Measurements from ENCODE around the gene ENOX1.
"Not testable (repeated sequence)": the region's sequence is repeated elsewhere in the genome, so short reads cannot be mapped to it uniquely, and the experiment has no call there.

The ENOX1 gene

GRCh38 chr13:43473437-43473836, 313.3 kb downstream of the ENOX1 start:
- no peak for DNase-seq

- DNase-seq = no peak
Measured at GRCh38 chr13:43472980-43473379, 313.8 kb downstream of the ENOX1 start.

DNA sequence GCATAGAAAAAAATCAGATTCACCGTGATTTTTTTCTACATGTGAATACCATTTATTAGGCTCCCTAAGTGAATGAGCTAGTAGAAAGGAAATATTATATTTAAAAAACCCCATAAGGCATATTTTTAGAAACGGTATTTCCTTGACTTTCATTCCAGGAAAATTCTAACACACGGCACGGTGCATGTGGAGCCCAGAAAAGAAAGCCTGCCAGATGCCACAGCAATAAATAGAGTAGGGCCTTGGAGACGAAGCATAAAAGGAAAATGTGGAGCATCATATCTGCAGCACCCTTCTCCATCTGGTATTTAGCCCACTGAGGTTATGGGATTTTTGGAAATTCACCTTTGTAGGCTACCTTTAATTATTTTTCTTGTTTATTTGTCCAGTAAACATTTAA, 314.4 kb downstream of the ENOX1 start:
- no peak for DNase-seq

DNA sequence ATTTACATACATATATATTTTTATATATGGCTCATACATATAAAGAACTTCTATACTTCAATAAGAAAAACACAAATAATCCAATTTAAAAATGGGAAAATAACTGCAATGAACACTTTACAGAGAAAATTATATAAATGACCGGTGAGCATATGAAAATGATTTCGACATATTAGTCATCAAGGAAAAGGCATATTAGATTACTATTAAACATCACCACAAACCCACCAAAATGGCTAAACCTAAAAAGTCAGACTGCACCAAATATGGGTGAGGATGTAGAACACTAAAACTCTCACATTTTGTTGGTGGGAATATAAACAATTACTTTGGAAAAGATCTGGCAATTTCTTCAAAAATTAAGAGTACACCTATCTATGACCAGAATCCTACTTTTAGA, 316.2 kb downstream of the ENOX1 start:
- no peak for DNase-seq

DNA sequence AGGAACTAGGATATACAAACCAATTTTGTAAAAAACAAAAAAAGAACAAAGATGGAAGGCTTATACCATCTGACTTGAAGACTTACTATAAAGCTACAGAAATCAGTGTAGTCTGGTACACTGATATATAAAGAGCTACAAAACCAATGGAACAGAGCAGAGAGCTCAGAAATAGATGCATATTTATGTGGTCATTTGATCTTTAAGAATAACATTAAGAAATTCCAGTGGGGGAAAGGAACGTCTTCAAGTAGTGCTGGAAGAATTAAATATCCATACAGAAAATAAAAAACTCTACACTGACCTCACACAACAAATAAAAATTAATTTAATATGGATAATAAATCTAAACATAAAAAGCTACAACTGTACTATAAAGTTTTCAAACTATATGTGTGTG, 317.0 kb downstream of the ENOX1 start:
- no peak for DNase-seq

DNA sequence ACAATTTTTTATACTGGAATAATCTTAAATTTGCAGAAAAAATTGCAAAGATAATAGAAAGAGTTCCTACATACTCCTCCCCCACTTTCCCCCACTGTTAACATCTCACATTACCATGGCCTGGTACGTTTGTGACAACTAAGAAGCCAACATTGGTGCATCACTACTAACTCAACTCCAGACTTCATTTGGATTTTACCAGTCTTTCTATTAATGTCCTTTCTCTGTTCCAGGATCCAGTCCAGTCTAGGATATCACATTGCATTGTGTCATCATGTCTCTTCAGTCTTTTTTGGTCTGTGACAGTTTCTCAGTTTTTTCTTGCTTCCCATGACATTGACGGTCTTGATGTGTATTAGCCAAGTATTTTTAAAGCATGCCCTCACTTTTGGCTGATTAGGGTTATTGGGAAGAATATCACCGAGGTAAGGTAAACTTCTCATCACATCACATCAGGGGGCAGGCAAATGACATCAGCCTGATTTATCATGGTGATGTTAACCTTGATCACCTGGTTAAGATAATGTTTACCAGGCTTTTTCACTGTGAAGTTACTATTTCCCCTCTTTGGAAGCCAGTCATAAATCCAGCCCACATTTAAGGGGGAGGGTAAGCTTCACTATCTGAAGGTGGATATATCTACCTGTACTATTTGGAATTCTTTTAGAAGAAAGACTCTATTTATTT, 322.1 kb downstream of the ENOX1 start:
- DNase-seq = no peak

DNA sequence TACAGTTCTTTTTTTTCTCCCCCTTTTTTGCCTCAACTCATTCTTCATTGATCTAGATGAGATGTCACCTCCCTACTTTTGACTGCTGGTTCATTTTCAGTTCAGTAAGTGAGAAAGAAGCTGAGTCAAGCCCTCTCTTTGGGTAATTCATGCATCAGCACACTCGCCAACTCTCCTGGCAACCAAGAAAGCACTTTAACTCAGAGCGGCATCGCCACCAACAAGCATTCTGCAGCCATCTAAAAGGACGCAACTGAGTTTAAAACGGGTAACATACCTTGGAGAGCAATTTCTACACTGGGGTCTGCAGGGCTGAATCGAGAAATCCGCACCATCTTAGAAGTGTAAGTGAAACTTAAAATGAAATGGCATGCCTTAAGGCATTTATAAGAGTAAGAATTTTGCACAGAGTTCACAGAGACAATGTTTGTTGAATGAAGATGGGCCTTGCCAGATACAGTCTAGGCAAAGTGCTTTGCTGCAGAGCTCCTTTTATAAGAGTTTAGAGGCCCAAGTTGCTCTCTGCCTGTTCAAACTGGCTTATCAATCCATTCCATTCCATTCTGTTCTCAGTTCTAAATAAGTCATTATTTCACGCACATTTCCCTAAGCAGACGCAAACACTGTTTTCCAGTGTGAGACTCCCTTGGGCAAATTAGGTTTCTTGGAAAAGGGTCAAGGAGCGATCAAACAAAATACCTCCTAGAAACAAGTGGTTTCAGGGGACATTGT, 338.0 kb downstream of the ENOX1 start:
- no peak for DNase-seq

- DNase-seq = no peak
Measured at GRCh38 chr13:43446126-43446525, 340.6 kb downstream of the ENOX1 start.

DNA sequence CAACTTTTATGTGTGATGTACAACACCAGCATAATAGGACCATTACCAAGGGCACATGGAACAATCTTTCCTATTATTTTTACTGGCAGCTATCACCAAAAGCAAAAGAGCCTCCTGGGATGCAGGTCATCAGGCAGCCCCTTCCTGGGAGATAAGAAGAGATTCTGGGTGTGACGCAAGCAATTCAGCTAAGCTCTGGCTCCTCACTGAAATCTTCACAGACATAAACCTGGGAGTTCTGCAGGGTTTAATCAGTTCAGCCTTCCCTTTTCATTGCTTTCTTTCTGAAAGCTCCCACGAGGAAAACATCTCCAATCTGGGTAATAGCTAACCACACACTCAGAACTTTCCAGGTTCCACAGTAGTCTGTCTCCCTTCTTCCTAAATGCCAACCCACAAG, 341.1 kb downstream of the ENOX1 start:
- DNase-seq = no peak

DNA sequence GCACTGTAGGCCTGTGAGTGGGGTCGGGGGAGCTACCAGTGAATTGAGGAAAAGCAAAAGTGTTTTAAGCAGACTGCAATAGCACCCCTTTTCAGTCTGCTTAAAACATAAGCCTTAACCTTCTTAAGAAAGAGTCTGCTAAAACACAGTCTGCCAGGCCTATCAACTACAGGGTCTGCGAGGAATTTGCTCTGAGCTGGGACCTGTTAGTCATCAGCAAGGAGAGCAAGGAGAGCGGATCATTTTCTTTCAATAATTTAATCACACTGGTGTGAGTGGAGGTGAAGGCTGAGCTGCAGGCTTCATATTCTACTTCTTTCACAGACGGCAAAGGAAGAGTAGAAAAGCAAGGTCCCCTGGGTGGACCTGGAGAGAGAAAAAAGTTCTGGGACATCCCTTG, 342.7 kb downstream of the ENOX1 start:
- no peak for DNase-seq

- DNase-seq = no peak
Measured at GRCh38 chr13:43441899-43442499, 344.8 kb downstream of the ENOX1 start.

DNA sequence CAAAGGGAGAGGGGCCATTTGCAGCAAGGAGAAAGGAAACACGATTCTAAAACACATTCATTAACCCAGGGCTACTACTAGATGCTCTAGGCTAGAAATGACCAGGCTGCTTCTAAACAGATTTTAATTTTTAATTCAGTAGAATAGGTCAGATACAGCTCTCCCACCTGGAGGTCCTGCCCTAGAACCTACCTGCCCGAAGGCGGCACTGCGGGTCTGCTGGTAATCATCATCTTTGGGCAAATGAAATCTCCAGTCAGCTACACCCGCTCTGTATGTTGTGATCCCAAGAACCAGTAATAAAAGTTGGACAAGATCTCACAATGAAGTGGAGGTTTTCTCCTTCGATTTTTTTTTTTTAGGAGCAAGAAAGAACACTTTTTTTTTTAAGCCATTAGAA, 345.3 kb downstream of the ENOX1 start:
- no peak for DNase-seq

DNA sequence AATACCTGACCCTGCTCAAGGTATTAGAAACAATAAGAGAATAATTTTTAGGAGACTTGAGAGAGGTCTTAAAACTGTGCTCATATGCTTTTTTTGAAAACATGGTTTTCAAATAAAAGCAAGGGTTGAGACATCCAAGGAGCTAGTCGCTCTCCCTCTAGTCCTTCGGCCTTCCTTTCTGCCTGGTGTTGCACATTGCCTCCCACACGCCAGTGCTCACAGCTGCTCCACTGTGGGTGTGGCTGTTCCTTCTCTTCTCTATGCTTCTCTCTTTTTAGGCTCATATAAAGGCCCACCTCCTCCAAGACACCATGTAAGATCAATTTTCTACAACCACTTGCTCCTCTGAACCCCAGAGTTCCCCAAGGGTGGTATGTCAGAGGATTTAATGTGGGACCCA, 352.6 kb downstream of the ENOX1 start:
- DNase-seq = no peak

GRCh38 chr13:43433691-43434141, 353.1 kb downstream of the ENOX1 start:
- no peak for DNase-seq

DNA sequence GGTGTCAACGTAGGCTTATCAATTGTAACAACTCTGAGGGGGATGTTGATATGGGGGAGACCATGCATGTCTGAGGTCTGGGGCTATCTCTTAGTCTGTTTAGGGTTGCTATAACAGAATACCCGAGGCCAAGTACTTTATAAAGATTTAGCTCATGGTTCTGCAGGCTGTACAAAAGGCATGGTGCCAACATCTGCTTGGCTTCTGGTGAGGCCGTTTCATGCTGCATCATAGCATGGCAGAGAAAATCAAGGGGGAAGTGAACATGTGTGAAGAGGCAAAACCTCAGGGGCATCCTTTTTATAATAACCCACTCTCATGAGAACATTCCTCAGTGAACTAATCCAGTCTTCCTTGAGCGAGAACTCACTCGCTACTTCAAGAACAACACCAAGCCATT, 353.8 kb downstream of the ENOX1 start:
- DNase-seq = no peak

DNA sequence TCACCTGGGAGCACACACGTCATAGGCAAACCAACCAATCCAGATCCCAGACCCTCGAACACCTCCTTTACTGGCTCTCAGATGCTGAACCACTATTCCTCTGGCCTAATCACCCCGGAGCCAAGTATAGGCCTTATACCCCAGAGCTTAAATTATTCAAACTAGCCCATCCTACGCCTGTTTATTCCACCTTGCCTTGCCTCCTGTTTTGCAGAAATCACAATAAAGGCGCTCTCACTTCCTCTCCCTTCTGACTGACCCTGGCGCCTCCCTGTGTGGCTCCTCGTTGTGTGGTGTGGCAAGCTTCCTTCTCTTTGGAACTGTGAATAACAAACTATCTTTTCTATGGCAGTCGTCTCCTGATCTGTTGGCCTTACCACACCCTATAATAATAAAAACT, 354.9 kb downstream of the ENOX1 start:
- no peak for DNase-seq

DNA sequence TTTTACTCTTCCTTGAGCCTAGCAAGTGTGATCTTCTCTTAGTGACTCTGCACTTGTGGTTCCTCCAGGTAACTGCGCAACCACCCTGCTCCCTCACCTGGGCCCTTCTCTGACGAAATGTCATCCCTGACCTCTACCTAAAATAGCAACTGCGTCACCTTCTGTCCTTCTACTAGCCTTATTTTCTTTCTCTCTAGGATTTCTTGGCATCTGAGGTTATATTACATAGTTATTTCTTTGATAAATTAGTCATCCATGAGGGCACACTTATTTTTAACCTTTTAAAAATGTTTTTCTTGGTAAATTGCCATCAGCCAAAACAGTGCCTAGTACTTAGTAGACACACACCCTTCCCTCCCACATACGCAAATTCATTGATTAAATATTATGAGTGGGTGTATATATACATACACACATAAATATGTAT, 355.5 kb downstream of the ENOX1 start:
- DNase-seq = no peak

DNA sequence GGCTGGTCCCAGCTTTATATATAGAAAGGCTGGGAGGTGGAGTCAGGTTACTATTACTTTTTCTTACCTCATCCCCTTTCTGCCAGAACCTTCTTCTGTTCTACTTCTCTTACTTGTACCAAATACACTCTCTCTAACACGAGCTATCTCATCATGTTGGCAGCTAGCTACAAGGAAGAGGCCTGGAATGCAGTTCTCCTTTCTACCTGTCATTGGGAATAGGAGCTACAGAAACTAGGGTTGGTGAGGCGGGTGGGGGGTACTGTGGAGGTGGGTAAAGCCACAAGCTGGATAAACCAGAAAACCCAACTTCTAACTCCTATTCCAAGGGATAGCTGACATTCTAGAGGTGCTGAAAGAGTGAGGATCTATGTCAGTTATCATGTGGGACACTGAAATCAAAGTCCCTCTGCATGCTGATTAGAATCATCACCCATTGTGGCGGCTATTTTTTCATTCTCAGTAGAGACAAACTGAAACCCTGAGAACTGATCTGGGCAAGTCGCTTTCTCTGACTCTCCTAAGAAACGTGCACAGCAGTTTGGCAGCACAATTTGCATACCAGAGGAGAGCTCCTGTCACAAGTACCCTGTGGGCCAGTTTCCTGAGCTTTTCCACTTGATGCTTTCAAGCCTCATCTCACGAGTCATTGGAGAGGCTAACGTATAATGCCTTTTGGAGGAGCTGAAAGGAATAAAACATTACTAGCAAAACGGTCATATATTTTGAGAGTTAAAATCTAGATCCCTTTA, 358.1 kb downstream of the ENOX1 start:
- no peak for DNase-seq

GRCh38 chr13:43426355-43426754, 360.4 kb downstream of the ENOX1 start:
- DNase-seq = no peak

GRCh38 chr13:43425234-43425633, 361.5 kb downstream of the ENOX1 start:
- DNase-seq = no peak

DNA sequence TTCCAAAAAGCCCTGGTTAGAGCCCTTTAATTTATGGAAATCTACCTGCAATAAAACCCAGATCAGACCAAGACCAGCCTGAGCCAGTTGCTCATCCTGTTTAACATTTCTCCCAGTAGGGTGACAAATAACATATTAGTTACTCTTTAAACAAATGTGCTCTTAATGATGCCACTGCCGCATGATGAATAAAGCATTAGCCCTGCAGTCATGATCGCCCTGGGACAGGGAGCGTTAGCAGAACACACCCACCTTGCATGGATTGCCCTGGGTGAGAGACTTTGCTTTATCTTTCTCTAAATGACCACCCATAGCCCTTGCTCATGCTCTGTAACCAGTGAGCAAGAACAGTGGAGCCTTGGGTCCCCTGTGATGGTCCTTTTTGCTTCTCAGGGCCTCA, 362.4 kb downstream of the ENOX1 start:
- DNase-seq = no peak

- DNase-seq = no peak
Measured at GRCh38 chr13:43422116-43422515, 364.7 kb downstream of the ENOX1 start.

GRCh38 chr13:43416842-43417241, 369.9 kb downstream of the ENOX1 start:
- not testable (repeated sequence) for DNase-seq
